H1 (cell line): ENCODE data around the gene MED12L. TPM values are rescaled to one million over a fixed set of nuclear protein-coding genes. Genes with fewer than 3 reads are reported as not detected.

Experiments
- BACH1 ChIP-seq: IDR thresholded peaks from 2 replicates; pipeline ENCODE4 v1.6.1; 2012; ENCODE audit warnings: low read length, improper control_type of control experiment
- BRCA1 ChIP-seq: IDR thresholded peaks from 2 replicates; pipeline ENCODE4 v1.6.1; 2012; ENCODE audit warnings: low read depth, low read length, improper control_type of control experiment
- CREB1 ChIP-seq: IDR thresholded peaks from 2 replicates; pipeline ENCODE4 v1.6.1; 2012; ENCODE audit warnings: inconsistent platforms
- CTBP2 ChIP-seq: IDR thresholded peaks from 2 replicates; pipeline ENCODE4 v1.7.0; 2011; ENCODE audit warnings: borderline replicate concordance, mild to moderate bottlenecking, moderate library complexity, mixed read lengths, low read length; ENCODE audit not compliant: insufficient read depth, insufficient read length
- JUND ChIP-seq: IDR thresholded peaks from 2 replicates; pipeline ENCODE4 v1.6.1; 2011; ENCODE audit warnings: mild to moderate bottlenecking, improper control_type of control experiment, low read length
- KDM1A ChIP-seq: fragments of 200-600, 300-600 bp; sonication (generic); IDR thresholded peaks from 2 replicates; pipeline ENCODE4 v1.7.1; 2016; ENCODE audit warnings: mild to moderate bottlenecking, low read length, borderline replicate concordance
- KDM4A ChIP-seq: IDR thresholded peaks from one replicate; pipeline ENCODE4 v1.7.1; 2012; ENCODE audit warnings: low read depth, mild to moderate bottlenecking, moderate library complexity, low read length, inconsistent platforms; ENCODE audit not compliant: severe bottlenecking
- MAFK ChIP-seq: IDR thresholded peaks from 2 replicates; pipeline ENCODE4 v1.6.1; 2012; ENCODE audit warnings: low read depth, mild to moderate bottlenecking, improper control_type of control experiment, low read length
- RFX5 ChIP-seq: IDR thresholded peaks from 2 replicates; pipeline ENCODE4 v1.6.1; 2011; ENCODE audit warnings: low read depth, low read length, improper control_type of control experiment, borderline replicate concordance
- SIN3A ChIP-seq, 2 experiments: IDR thresholded peaks in 1 of 2; conservative IDR thresholded peaks in 1 of 2; 2 replicates each; pipeline ENCODE4 v1.6.1; 2011 to 2012; ENCODE audit warnings: low read length in 2 of 2, improper control_type of control experiment in 1 of 2, low read depth in 1 of 2, mild to moderate bottlenecking in 1 of 2
- SP4 ChIP-seq: IDR thresholded peaks from 2 replicates; pipeline ENCODE4 v1.6.1; 2012; ENCODE audit warnings: low read length, inconsistent platforms
- SRF ChIP-seq: IDR thresholded peaks from 2 replicates; pipeline ENCODE4 v1.6.1; 2011; ENCODE audit warnings: mild to moderate bottlenecking, low read depth, low read length, moderate library complexity
- polyA plus RNA-seq, 7 experiments: library from polyadenylated mRNA; depleted of rRNA in 3 of 7; stranded (reverse) in 5 of 7; unstranded in 2 of 7; fragments of >200 nt in 5 of 7; fragments of 200-250 nt in 2 of 7; gene quantifications; 1 replicate in 5 of 7; 2 replicates in 1 of 7; 4 replicates in 1 of 7; pipeline versions ENCODE4 v1.2.1 to v1.2.3, GENCODE V29; 2011 to 2013; ENCODE audit warnings: missing spikeins in 2 of 7, mixed read lengths in 2 of 7
- total RNA-seq: library from RNA; stranded (reverse); fragmentation: NEBNext Ultra II Directional; extraction: Animal tissue kit (Norgen Biotek cat#: 25700); gene quantifications from 2 replicates; pipeline ENCODE4 v1.2.1, GENCODE V29; 2021
- TF ChIP-seq, protein P1 (sequence below): fragments of 300-600 bp; sonication (generic); IDR thresholded peaks from 2 replicates; pipeline ENCODE4 v1.7.1; 2012; ENCODE audit warnings: low read length, moderate library complexity, mild to moderate bottlenecking, inconsistent platforms; ENCODE audit not compliant: insufficient replicate concordance

Gene MED12L
- total and polyA plus RNA-seq, 2 of the 8 experiments (the other 6 are each of a cell fraction or from before 2014, with no cell fraction given), result 3.6 to 26.2 TPM

DNA sequence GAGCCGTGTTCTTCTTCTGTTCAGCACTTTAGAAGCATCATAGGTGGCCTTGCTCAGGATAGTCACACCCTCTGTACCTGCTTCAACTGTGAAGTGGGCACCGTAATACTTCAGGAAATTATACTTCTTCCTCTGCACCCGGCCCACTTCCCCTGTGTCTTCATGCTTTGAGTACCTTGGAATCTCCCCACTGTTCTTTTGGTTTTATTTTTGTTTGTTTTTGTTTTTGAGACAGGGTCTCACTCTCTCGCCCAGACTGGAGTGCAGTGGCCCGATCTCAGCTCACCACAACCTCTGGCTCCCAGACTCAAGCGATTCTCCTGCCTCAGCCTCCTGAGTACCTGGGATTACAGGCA lies 191.2 kb downstream of the MED12L start (continued):
- TF ChIP-seq, protein P1, sequence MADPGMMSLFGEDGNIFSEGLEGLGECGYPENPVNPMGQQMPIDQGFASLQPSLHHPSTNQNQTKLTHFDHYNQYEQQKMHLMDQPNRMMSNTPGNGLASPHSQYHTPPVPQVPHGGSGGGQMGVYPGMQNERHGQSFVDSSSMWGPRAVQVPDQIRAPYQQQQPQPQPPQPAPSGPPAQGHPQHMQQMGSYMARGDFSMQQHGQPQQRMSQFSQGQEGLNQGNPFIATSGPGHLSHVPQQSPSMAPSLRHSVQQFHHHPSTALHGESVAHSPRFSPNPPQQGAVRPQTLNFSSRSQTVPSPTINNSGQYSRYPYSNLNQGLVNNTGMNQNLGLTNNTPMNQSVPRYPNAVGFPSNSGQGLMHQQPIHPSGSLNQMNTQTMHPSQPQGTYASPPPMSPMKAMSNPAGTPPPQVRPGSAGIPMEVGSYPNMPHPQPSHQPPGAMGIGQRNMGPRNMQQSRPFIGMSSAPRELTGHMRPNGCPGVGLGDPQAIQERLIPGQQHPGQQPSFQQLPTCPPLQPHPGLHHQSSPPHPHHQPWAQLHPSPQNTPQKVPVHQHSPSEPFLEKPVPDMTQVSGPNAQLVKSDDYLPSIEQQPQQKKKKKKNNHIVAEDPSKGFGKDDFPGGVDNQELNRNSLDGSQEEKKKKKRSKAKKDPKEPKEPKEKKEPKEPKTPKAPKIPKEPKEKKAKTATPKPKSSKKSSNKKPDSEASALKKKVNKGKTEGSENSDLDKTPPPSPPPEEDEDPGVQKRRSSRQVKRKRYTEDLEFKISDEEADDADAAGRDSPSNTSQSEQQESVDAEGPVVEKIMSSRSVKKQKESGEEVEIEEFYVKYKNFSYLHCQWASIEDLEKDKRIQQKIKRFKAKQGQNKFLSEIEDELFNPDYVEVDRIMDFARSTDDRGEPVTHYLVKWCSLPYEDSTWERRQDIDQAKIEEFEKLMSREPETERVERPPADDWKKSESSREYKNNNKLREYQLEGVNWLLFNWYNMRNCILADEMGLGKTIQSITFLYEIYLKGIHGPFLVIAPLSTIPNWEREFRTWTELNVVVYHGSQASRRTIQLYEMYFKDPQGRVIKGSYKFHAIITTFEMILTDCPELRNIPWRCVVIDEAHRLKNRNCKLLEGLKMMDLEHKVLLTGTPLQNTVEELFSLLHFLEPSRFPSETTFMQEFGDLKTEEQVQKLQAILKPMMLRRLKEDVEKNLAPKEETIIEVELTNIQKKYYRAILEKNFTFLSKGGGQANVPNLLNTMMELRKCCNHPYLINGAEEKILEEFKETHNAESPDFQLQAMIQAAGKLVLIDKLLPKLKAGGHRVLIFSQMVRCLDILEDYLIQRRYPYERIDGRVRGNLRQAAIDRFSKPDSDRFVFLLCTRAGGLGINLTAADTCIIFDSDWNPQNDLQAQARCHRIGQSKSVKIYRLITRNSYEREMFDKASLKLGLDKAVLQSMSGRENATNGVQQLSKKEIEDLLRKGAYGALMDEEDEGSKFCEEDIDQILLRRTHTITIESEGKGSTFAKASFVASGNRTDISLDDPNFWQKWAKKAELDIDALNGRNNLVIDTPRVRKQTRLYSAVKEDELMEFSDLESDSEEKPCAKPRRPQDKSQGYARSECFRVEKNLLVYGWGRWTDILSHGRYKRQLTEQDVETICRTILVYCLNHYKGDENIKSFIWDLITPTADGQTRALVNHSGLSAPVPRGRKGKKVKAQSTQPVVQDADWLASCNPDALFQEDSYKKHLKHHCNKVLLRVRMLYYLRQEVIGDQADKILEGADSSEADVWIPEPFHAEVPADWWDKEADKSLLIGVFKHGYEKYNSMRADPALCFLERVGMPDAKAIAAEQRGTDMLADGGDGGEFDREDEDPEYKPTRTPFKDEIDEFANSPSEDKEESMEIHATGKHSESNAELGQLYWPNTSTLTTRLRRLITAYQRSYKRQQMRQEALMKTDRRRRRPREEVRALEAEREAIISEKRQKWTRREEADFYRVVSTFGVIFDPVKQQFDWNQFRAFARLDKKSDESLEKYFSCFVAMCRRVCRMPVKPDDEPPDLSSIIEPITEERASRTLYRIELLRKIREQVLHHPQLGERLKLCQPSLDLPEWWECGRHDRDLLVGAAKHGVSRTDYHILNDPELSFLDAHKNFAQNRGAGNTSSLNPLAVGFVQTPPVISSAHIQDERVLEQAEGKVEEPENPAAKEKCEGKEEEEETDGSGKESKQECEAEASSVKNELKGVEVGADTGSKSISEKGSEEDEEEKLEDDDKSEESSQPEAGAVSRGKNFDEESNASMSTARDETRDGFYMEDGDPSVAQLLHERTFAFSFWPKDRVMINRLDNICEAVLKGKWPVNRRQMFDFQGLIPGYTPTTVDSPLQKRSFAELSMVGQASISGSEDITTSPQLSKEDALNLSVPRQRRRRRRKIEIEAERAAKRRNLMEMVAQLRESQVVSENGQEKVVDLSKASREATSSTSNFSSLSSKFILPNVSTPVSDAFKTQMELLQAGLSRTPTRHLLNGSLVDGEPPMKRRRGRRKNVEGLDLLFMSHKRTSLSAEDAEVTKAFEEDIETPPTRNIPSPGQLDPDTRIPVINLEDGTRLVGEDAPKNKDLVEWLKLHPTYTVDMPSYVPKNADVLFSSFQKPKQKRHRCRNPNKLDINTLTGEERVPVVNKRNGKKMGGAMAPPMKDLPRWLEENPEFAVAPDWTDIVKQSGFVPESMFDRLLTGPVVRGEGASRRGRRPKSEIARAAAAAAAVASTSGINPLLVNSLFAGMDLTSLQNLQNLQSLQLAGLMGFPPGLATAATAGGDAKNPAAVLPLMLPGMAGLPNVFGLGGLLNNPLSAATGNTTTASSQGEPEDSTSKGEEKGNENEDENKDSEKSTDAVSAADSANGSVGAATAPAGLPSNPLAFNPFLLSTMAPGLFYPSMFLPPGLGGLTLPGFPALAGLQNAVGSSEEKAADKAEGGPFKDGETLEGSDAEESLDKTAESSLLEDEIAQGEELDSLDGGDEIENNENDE, result no peak
- TF ChIP-seq MAFK, result no peak
- TF ChIP-seq KDM4A, result no peak
- TF ChIP-seq SRF, result no peak
- TF ChIP-seq RFX5, result no peak
- TF ChIP-seq BACH1, result no peak
- TF ChIP-seq SP4, result no peak
- no peak for TF ChIP-seq SIN3A (conservative IDR thresholded peaks at IDR 0.05 in 1 of 2, IDR thresholded peaks at IDR 0.05 in 1 of 2; ENCODE audit: low read depth in 1 of 2, low read length in 2 of 2)
- no peak for TF ChIP-seq BRCA1
- no peak for TF ChIP-seq KDM1A
- TF ChIP-seq CTBP2, result no peak
- no peak for TF ChIP-seq CREB1
- TF ChIP-seq JUND, result no peak
